HG02970 (cell line): Measurements from ENCODE around the gene F5.

Experiments used
- ATAC-seq: cut with Tn5 transposase; IDR thresholded peaks from one replicate; pipeline ENCODE4 v1.9.1; 2021; ENCODE audit warnings: mild to moderate bottlenecking, moderate library complexity, moderate number of reproducible peaks; ENCODE audit not compliant: unreplicated experiment, low FRiP score

Gene F5

GRCh38 chr1:169588785-169589485, 2.7 kb upstream of the F5 start:
- ATAC-seq, result no peak

- no peak for ATAC-seq
Observed at GRCh38 chr1:169588112-169588511, 1.8 kb upstream of the F5 start.

- no peak for ATAC-seq
Observed at GRCh38 chr1:169586067-169586394, 250 bp downstream of the F5 start.

GRCh38 chr1:169585181-169585580, 1.1 kb downstream of the F5 start:
- ATAC-seq, result no peak

GRCh38 chr1:169584483-169585144, 1.7 kb downstream of the F5 start:
- no peak for ATAC-seq

- ATAC-seq, result no peak
Observed at GRCh38 chr1:169577981-169578738, 8.1 kb downstream of the F5 start.

- no peak for ATAC-seq
Observed at GRCh38 chr1:169576935-169577331, 9.3 kb downstream of the F5 start.

- ATAC-seq, result no peak
Observed at GRCh38 chr1:169576241-169576934, 9.9 kb downstream of the F5 start.

- no peak for ATAC-seq
Observed at GRCh38 chr1:169574336-169574735, 11.9 kb downstream of the F5 start.

- no peak for ATAC-seq
Observed at GRCh38 chr1:169572187-169572586, 14.1 kb downstream of the F5 start.

GRCh38 chr1:169571450-169571849, 14.8 kb downstream of the F5 start:
- ATAC-seq, result no peak

GRCh38 chr1:169570172-169570574, 16.1 kb downstream of the F5 start:
- ATAC-seq, result no peak

GRCh38 chr1:169568497-169568896, 17.8 kb downstream of the F5 start:
- no peak for ATAC-seq

GRCh38 chr1:169565335-169566271, 20.7 kb downstream of the F5 start:
- no peak for ATAC-seq

- no peak for ATAC-seq
Observed at GRCh38 chr1:169563650-169564049, 22.6 kb downstream of the F5 start.

GRCh38 chr1:169563019-169563615, 23.2 kb downstream of the F5 start:
- no peak for ATAC-seq

- ATAC-seq, result no peak
Observed at GRCh38 chr1:169561692-169562091, 24.6 kb downstream of the F5 start.

- no peak for ATAC-seq
Observed at GRCh38 chr1:169557131-169557530, 29.1 kb downstream of the F5 start.

- ATAC-seq, result no peak
Observed at GRCh38 chr1:169550294-169550693, 36.0 kb downstream of the F5 start.

GRCh38 chr1:169548282-169548681, 38.0 kb downstream of the F5 start:
- no peak for ATAC-seq
